ENCODE data around the gene SLC5A5.

The SLC5A5 gene

DNA sequence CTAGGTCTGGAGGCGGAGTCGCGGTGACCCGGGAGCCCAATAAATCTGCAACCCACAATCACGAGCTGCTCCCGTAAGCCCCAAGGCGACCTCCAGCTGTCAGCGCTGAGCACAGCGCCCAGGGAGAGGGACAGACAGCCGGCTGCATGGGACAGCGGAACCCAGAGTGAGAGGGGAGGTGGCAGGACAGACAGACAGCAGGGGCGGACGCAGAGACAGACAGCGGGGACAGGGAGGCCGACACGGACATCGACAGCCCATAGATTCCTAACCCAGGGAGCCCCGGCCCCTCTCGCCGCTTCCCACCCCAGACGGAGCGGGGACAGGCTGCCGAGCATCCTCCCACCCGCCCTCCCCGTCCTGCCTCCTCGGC is at the start of gene SLC5A5:
Gene SLC5A5, plus strand, starts transcription at position 68 of the 373 bp plus-strand sequence. CDS start 375 bp downstream, outside the sequence.
- Histone ChIP-seq H3K9me3 (ENCODE audit: insufficient read depth, low read depth, low read length) (no peaks in the 10 kb centered on the region), H3K9me2 (replicated peaks; ENCODE audit: low read depth, low read length) (no peaks in the 10 kb centered on the region), H3K4me1 (ENCODE audit: insufficient read depth, low read length, poor library complexity, severe bottlenecking) (no peaks in the 10 kb centered on the region), H3K27me3 (ENCODE audit: insufficient read depth, low read length, poor library complexity, severe bottlenecking) (no peaks in the 10 kb centered on the region), H3K4me2 (ENCODE audit: low read depth, low read length, poor library complexity, severe bottlenecking) (no peak within 1 kb of the TSS), H3K9ac (ENCODE audit: low read depth, low read length, poor library complexity, severe bottlenecking) (no peak within 1 kb of the TSS), H2AFZ (ENCODE audit: low read length) (no peak within 1 kb of the TSS), H3F3A (ENCODE audit: low read depth) (no peaks in the 10 kb centered on the region), H3K79me2 (ENCODE audit: insufficient read depth, low read length) (no peaks in the 10 kb centered on the region), H4K20me1 (ENCODE audit: insufficient read depth, low read length, poor library complexity, severe bottlenecking) (no peaks in the 10 kb centered on the region), H3K36me3 (ENCODE audit: insufficient read depth, low read length) (no peaks in the 10 kb centered on the region), H3K4me3 (ENCODE audit: low read length, poor library complexity, severe bottlenecking) (no peak within 1 kb of the TSS)
- no peak for TF ChIP-seq EZH2phosphoT487 (IDR thresholded peaks at IDR 0.05; ENCODE audit: borderline replicate concordance)
- TF ChIP-seq, protein P1, sequence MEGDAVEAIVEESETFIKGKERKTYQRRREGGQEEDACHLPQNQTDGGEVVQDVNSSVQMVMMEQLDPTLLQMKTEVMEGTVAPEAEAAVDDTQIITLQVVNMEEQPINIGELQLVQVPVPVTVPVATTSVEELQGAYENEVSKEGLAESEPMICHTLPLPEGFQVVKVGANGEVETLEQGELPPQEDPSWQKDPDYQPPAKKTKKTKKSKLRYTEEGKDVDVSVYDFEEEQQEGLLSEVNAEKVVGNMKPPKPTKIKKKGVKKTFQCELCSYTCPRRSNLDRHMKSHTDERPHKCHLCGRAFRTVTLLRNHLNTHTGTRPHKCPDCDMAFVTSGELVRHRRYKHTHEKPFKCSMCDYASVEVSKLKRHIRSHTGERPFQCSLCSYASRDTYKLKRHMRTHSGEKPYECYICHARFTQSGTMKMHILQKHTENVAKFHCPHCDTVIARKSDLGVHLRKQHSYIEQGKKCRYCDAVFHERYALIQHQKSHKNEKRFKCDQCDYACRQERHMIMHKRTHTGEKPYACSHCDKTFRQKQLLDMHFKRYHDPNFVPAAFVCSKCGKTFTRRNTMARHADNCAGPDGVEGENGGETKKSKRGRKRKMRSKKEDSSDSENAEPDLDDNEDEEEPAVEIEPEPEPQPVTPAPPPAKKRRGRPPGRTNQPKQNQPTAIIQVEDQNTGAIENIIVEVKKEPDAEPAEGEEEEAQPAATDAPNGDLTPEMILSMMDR (conservative IDR thresholded peaks at IDR 0.05; ENCODE audit: low read length) = no peak

- no peaks in the 10 kb centered on the region for H3K27me3 ChIP-seq (ENCODE audit: insufficient read depth, low read length, poor library complexity, severe bottlenecking)
Observed at GRCh38 chr19:17824339-17824738, 47.4 kb upstream of the SLC5A5 start.

DNA sequence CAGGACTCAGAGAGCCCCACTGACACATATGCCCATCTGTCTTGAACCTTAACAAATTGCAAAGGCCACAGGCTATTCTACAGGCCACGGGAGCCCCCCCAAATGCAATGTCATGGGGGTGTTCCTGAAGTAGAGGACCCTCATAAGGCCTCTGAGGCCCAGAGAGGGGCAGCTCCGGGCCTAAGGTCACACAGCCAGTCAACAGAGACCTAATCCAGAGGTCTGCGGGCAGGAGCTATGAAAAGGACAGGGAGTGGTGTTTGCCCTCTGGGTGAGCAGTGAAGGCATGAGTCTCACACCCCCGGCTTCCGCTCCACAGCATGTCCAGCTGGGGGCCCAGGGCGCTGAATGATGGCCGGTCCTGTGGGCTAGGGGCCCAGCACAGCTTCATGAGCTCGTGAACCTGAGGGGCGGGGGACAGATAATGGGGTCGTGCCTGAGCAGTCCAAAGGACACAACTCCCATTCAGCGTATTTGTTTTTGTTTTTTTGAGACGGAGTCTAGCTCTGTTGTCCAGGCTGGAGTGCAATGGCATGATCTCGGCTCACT is 45.2 kb upstream of the SLC5A5 start:
- no peak overlapping the region for H3K4me2 ChIP-seq (ENCODE audit: low read depth, low read length, poor library complexity, severe bottlenecking)
- H4K20me1 ChIP-seq (ENCODE audit: insufficient read depth, low read length, poor library complexity, severe bottlenecking) = no peaks in the 10 kb centered on the region
- H2AFZ ChIP-seq (ENCODE audit: low read length) = no peak overlapping the region
- H3F3A ChIP-seq (ENCODE audit: low read depth) = no peaks in the 10 kb centered on the region
- H3K9me2 ChIP-seq (replicated peaks; ENCODE audit: low read depth, low read length) = no peaks in the 10 kb centered on the region
- no peaks in the 10 kb centered on the region for H3K4me1 ChIP-seq (ENCODE audit: insufficient read depth, low read length, poor library complexity, severe bottlenecking)
- no peaks in the 10 kb centered on the region for H3K27me3 ChIP-seq (ENCODE audit: insufficient read depth, low read length, poor library complexity, severe bottlenecking)
- TF ChIP-seq, protein P1 (conservative IDR thresholded peaks at IDR 0.05; ENCODE audit: low read length) = no peak
- no peak for TF ChIP-seq EZH2phosphoT487 (IDR thresholded peaks at IDR 0.05; ENCODE audit: borderline replicate concordance)
- H3K4me3 ChIP-seq (ENCODE audit: low read length, poor library complexity, severe bottlenecking) = no peak overlapping the region
- peaks cover 7% of the 10 kb centered on the region; the same call in 1 of the 2 replicates for H3K36me3 ChIP-seq (ENCODE audit: insufficient read depth, low read length)
- H3K9ac ChIP-seq (ENCODE audit: low read depth, low read length, poor library complexity, severe bottlenecking) = no peak overlapping the region
- no peaks in the 10 kb centered on the region for H3K79me2 ChIP-seq (ENCODE audit: insufficient read depth, low read length)
- no peaks in the 10 kb centered on the region for H3K9me3 ChIP-seq (ENCODE audit: insufficient read depth, low read depth, low read length)

More at GRCh38 chr19:17824339-17824738, 47.4 kb upstream of the SLC5A5 start:
- H3F3A ChIP-seq (ENCODE audit: low read depth) = no peaks in the 10 kb centered on the region
- no peak for TF ChIP-seq EZH2phosphoT487 (IDR thresholded peaks at IDR 0.05; ENCODE audit: borderline replicate concordance)
- TF ChIP-seq, protein P1 (conservative IDR thresholded peaks at IDR 0.05; ENCODE audit: low read length) = no peak
- no peaks in the 10 kb centered on the region for H3K36me3 ChIP-seq (ENCODE audit: insufficient read depth, low read length)
- H3K9me3 ChIP-seq (ENCODE audit: insufficient read depth, low read depth, low read length) = no peaks in the 10 kb centered on the region
- H2AFZ ChIP-seq (ENCODE audit: low read length) = no peak overlapping the region
- no peak overlapping the region for H3K4me2 ChIP-seq (ENCODE audit: low read depth, low read length, poor library complexity, severe bottlenecking)
- no peaks in the 10 kb centered on the region for H3K79me2 ChIP-seq (ENCODE audit: insufficient read depth, low read length)
- no peaks in the 10 kb centered on the region for H4K20me1 ChIP-seq (ENCODE audit: insufficient read depth, low read length, poor library complexity, severe bottlenecking)
- H3K9me2 ChIP-seq (replicated peaks; ENCODE audit: low read depth, low read length) = no peaks in the 10 kb centered on the region
- no peak overlapping the region for H3K4me3 ChIP-seq (ENCODE audit: low read length, poor library complexity, severe bottlenecking)
- no peak overlapping the region for H3K9ac ChIP-seq (ENCODE audit: low read depth, low read length, poor library complexity, severe bottlenecking)
- H3K4me1 ChIP-seq (ENCODE audit: insufficient read depth, low read length, poor library complexity, severe bottlenecking) = no peaks in the 10 kb centered on the region
